OCI-LY1 (cell line): ENCODE results near the gene UXT.

ENCODE experiments used
- H2AFZ ChIP-seq: fragments of 200-600 bp; sonication (generic), shearing (Covaris generic); 2 replicates; pipeline ENCODE4 v1.6.0; 2014; ENCODE audit warnings: antibody characterized with exemption, mild to moderate bottlenecking, low read length
- H3F3A ChIP-seq: fragments of 200-600 bp; sonication (generic), shearing (Covaris generic); 2 replicates; pipeline ENCODE4 v1.6.0; 2014; ENCODE audit warnings: mild to moderate bottlenecking, antibody characterized with exemption, low read length, moderate library complexity; ENCODE audit not compliant: insufficient read depth
- H3K27ac ChIP-seq: fragments of 200-600 bp; sonication (generic); 2 replicates; pipeline ENCODE4 v1.5.1; 2014; ENCODE audit warnings: low read length, mixed run types, mild to moderate bottlenecking, low read depth; ENCODE audit not compliant: poor library complexity, severe bottlenecking
- H3K27me3 ChIP-seq: fragments of 200-600 bp; sonication (generic); 2 replicates; pipeline ENCODE4 v1.6.0; 2014; ENCODE audit warnings: antibody characterized with exemption, mild to moderate bottlenecking, low read length, moderate library complexity; ENCODE audit not compliant: insufficient read depth
- H3K36me3 ChIP-seq: fragments of 200-600 bp; sonication (generic); 2 replicates; pipeline ENCODE4 v1.6.1; 2014; ENCODE audit warnings: mild to moderate bottlenecking, antibody characterized with exemption, low read length, moderate library complexity, mixed read lengths; ENCODE audit not compliant: insufficient read depth
- H3K4me1 ChIP-seq: fragments of 200-600 bp; sonication (generic); 2 replicates; pipeline ENCODE4 v1.5.1; 2014; ENCODE audit warnings: mild to moderate bottlenecking, low read length, moderate library complexity; ENCODE audit not compliant: insufficient read depth, severe bottlenecking
- H3K4me2 ChIP-seq: fragments of 200-600 bp; sonication (generic), shearing (Covaris generic); 2 replicates; pipeline ENCODE4 v1.6.1; 2014; ENCODE audit warnings: low read length
- H3K4me3 ChIP-seq: fragments of 200-600 bp; sonication (generic); 2 replicates; pipeline ENCODE4 v1.5.1; 2014; ENCODE audit warnings: low read length, low read depth, mild to moderate bottlenecking, mixed read lengths; ENCODE audit not compliant: poor library complexity, severe bottlenecking
- H3K79me2 ChIP-seq: fragments of 200-600 bp; shearing (Covaris generic); 2 replicates; pipeline ENCODE4 v1.6.1; 2016; ENCODE audit warnings: mixed run types, low read length, mixed read lengths; ENCODE audit not compliant: insufficient read depth
- H3K9ac ChIP-seq: fragments of 200-600 bp; sonication (generic), shearing (Covaris generic); 2 replicates; pipeline ENCODE4 v1.6.1; 2014; ENCODE audit warnings: mild to moderate bottlenecking, low read length, mixed read lengths
- H3K9me2 ChIP-seq: fragments of 200-600 bp; sonication (generic), shearing (Covaris generic); 2 replicates; pipeline ENCODE4 v1.6.1; 2014; ENCODE audit warnings: low read depth, mild to moderate bottlenecking, low read length, mixed read lengths
- H3K9me3 ChIP-seq: fragments of 200-600 bp; shearing (Covaris generic); 2 replicates; pipeline ENCODE4 v1.6.1; 2014; ENCODE audit warnings: low read length, mixed read lengths
- H4K20me1 ChIP-seq: fragments of 200-600 bp; sonication (generic), shearing (Covaris generic); 2 replicates; pipeline ENCODE4 v1.6.0; 2016; ENCODE audit warnings: mild to moderate bottlenecking, low read length; ENCODE audit not compliant: insufficient read depth
- CTCF ChIP-seq: fragments of 200-600 bp; sonication (generic), shearing (Covaris generic); IDR thresholded peaks from 2 replicates; pipeline ENCODE4 v1.5.1; 2017; ENCODE audit warnings: mild to moderate bottlenecking, antibody characterized with exemption, low read length, moderate library complexity, mixed read lengths
- EZH2 ChIP-seq: fragments of 200-600 bp; sonication (generic), shearing (Covaris generic); IDR thresholded peaks from 2 replicates; pipeline ENCODE4 v1.8.0; 2017; ENCODE audit warnings: borderline replicate concordance, mixed run types, mild to moderate bottlenecking, antibody characterized with exemption, low read length, moderate library complexity, mixed read lengths

Gene UXT

GRCh38 chrX:47645530-47645929, 13.4 kb downstream of the UXT start:
- Histone ChIP-seq H3K4me3 (no peak overlapping the region), H3K27ac (no peak overlapping the region), H3K9me2 (no peaks in the 10 kb centered on the region), H2AFZ (no peak overlapping the region), H4K20me1 (no peaks in the 10 kb centered on the region), H3K79me2 (no peaks in the 10 kb centered on the region), H3K36me3 (peaks cover 36% of the 10 kb centered on the region), H3K4me1 (peaks cover 15% of the 10 kb centered on the region), H3K9ac (no peak overlapping the region), H3K4me2 (no peak overlapping the region; the same call in 1 of the 2 replicates), H3K27me3 (no peaks in the 10 kb centered on the region), H3K9me3 (no peaks in the 10 kb centered on the region), H3F3A (no peaks in the 10 kb centered on the region)
- no peak for TF ChIP-seq EZH2
- no peak for TF ChIP-seq CTCF

DNA sequence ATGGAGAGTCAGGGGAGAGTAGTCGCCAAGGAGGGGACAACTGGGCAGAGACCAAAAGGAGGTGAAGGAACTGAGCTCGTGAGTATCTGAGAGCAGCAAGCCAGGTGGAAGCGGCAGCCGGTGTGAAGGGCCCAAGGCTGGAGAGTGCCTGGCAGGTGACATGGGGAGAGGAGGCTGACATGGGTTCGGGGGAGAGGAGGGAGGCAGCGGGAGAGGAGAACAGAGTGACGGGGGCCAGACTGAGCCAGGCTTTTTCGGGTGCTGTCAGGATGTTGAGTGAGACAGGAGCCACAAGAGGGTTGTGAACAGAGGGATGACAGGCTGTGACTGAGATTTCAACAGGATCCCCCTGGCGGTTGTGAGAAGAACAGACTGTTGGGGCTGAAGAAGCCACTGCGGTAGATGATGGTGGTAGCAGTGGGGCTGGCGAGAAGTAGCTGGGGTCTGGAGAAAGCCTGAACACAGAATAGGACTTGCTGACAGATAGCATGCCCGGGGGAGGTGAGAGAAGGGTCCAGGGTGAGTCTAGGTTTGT, 14.4 kb downstream of the UXT start:
- Histone ChIP-seq H3K9me2 (no peaks in the 10 kb centered on the region), H3K79me2 (no peaks in the 10 kb centered on the region), H4K20me1 (no peaks in the 10 kb centered on the region), H3K9ac (no peak overlapping the region), H3K4me1 (peaks cover 15% of the 10 kb centered on the region), H3K4me3 (no peak overlapping the region), H2AFZ (no peak overlapping the region), H3K4me2 (no peak overlapping the region), H3K27ac (no peak overlapping the region), H3F3A (no peaks in the 10 kb centered on the region), H3K36me3 (peaks cover 45% of the 10 kb centered on the region), H3K27me3 (no peaks in the 10 kb centered on the region), H3K9me3 (no peaks in the 10 kb centered on the region)
- TF ChIP-seq EZH2 (no peak), CTCF (peak; percentile 46)

- TF ChIP-seq CTCF (peak; percentile 34), EZH2 (no peak)
- no peak overlapping the region for H2AFZ ChIP-seq
- no peaks in the 10 kb centered on the region for H4K20me1 ChIP-seq
- no peaks in the 10 kb centered on the region for H3K27me3 ChIP-seq
- peaks cover 52% of the 10 kb centered on the region for H3K36me3 ChIP-seq
- no peak overlapping the region for H3K4me3 ChIP-seq
- H3K4me1 ChIP-seq = peaks cover 9% of the 10 kb centered on the region
- no peaks in the 10 kb centered on the region for H3K9me3 ChIP-seq
- no peaks in the 10 kb centered on the region for H3F3A ChIP-seq
- no peak overlapping the region for H3K9ac ChIP-seq
- no peaks in the 10 kb centered on the region for H3K79me2 ChIP-seq
- no peak overlapping the region for H3K27ac ChIP-seq
- H3K9me2 ChIP-seq = no peaks in the 10 kb centered on the region
- H3K4me2 ChIP-seq = no peak overlapping the region
These were observed 15.1 kb downstream of the UXT start for GRCh38 chrX:47643926-47644325.
